Stimulated activated CD8-positive, alpha-beta memory T cell treated with anti-CD3 and anti-CD28 coated beads, Interleukin-12 subunit alpha, Interleukin-12 subunit beta, amount 100 ng/mL, for 1 hour (primary cell): ENCODE measurements around the gene LY86.
"Not testable (repeated sequence)": the region's sequence is repeated elsewhere in the genome, so short reads cannot be mapped to it uniquely, and the experiment has no call there.

Experiments used
- DNase-seq: peaks from one replicate; pipeline ENCODE4 v3.0.0-alpha.2; 2020; ENCODE audit warnings: low read depth

The LY86 gene

GRCh38 chr6:6596529-6597328 lies 8.2 kb downstream of the LY86 start:
- DNase-seq, result no peak

- DNase-seq, result no peak
These were observed 9.2 kb downstream of the LY86 start for GRCh38 chr6:6597682-6598081.

GRCh38 chr6:6599468-6599873 lies 11.0 kb downstream of the LY86 start:
- DNase-seq, result no peak

- DNase-seq, result no peak
These were observed 12.4 kb downstream of the LY86 start for GRCh38 chr6:6600875-6601274.

- DNase-seq, result no peak
These were observed 13.7 kb downstream of the LY86 start for GRCh38 chr6:6602262-6602661.

GRCh38 chr6:6603317-6603716 lies 14.8 kb downstream of the LY86 start:
- DNase-seq, result no peak

GRCh38 chr6:6604015-6604414 lies 15.5 kb downstream of the LY86 start:
- no peak for DNase-seq

GRCh38 chr6:6604566-6604965 lies 16.0 kb downstream of the LY86 start:
- no peak for DNase-seq

GRCh38 chr6:6605873-6606272 lies 17.4 kb downstream of the LY86 start:
- no peak for DNase-seq

- not testable (repeated sequence) for DNase-seq
These were observed 18.0 kb downstream of the LY86 start for GRCh38 chr6:6606391-6607030.

- no peak for DNase-seq
These were observed 20.9 kb downstream of the LY86 start for GRCh38 chr6:6609450-6609849.

GRCh38 chr6:6610031-6610591 lies 21.6 kb downstream of the LY86 start:
- peak; percentile 28 for DNase-seq

- DNase-seq, result no peak
These were observed 23.0 kb downstream of the LY86 start for GRCh38 chr6:6611486-6611885.

GRCh38 chr6:6612308-6612707 lies 23.8 kb downstream of the LY86 start:
- no peak for DNase-seq

- not testable (repeated sequence) for DNase-seq
These were observed 24.7 kb downstream of the LY86 start for GRCh38 chr6:6613103-6613718.

GRCh38 chr6:6614096-6614982 lies 25.8 kb downstream of the LY86 start:
- DNase-seq, result no peak

- DNase-seq, result no peak
These were observed 26.4 kb downstream of the LY86 start for GRCh38 chr6:6614983-6615349.

GRCh38 chr6:6616656-6617055 lies 28.1 kb downstream of the LY86 start:
- DNase-seq, result no peak

GRCh38 chr6:6619021-6619794 lies 30.7 kb downstream of the LY86 start:
- no peak for DNase-seq

GRCh38 chr6:6620766-6621425 lies 32.4 kb downstream of the LY86 start:
- no peak for DNase-seq

GRCh38 chr6:6622501-6622900 lies 34.0 kb downstream of the LY86 start:
- DNase-seq, result no peak
